Muscle layer of duodenum (tissue), 2 donors: ENCODE measurements around the gene CCDC146.

Experiments used
- H3K27ac ChIP-seq: one replicate; pipeline ENCODE4 v1.7.0; 2013; ENCODE audit warnings: mild to moderate bottlenecking, low read length
- H3K27me3 ChIP-seq: one replicate; pipeline ENCODE4 v1.7.0; 2013; ENCODE audit warnings: low read depth, mild to moderate bottlenecking, control low read depth, low read length
- H3K36me3 ChIP-seq, 2 donors: one replicate each; pipeline ENCODE4 v1.7.0; 2013; ENCODE audit warnings: low read length in 2 of 2, control low read depth in 1 of 2, mild to moderate bottlenecking in 1 of 2; ENCODE audit not compliant: insufficient read depth in 2 of 2, control insufficient read depth in 1 of 2
- H3K4me1 ChIP-seq, 2 donors: one replicate each; pipeline ENCODE4 v1.7.0; 2013; ENCODE audit warnings: low read length in 2 of 2, mild to moderate bottlenecking in 2 of 2, control low read depth in 1 of 2, moderate library complexity in 1 of 2; ENCODE audit not compliant: insufficient read depth in 2 of 2, control insufficient read depth in 1 of 2
- H3K4me3 ChIP-seq, 2 donors: one replicate each; pipeline ENCODE4 v1.7.0; 2013; ENCODE audit warnings: low read length in 2 of 2, low read depth in 1 of 2, mild to moderate bottlenecking in 1 of 2
- H3K9me3 ChIP-seq, 2 donors: one replicate each; pipeline ENCODE4 v1.7.0; 2013; ENCODE audit warnings: low read length in 2 of 2, control low read depth in 1 of 2, mild to moderate bottlenecking in 1 of 2; ENCODE audit not compliant: control insufficient read depth in 1 of 2
- donor health status: healthy.

Gene CCDC146

DNA sequence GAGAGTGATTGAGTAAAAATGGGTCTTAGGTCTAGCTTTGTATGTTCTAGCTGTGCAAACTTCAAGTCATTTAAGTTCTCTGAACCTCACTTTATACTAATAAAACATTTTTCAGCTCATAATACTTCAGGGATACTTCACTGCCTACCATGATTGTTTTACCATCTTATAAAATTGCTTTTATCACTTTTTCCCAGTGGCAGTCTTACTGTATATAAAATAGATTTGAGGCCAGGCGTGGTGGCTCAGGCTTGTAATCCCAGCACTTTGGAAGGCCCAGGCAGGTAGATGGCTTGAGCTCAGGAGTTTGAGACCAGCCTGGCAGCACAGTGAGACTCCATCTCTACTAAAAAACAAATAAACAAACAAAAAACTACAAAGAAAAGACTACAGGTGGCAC lies 59.8 kb downstream of the CCDC146 start:
- H3K9me3 ChIP-seq: no peaks in the 10 kb centered on the region
- no peaks in the 10 kb centered on the region for H3K36me3 ChIP-seq
- no peak overlapping the region for H3K27ac ChIP-seq
- peaks cover 0 to 19% of the 10 kb centered on the region in 2 donors for H3K4me1 ChIP-seq
- H3K27me3 ChIP-seq: no peaks in the 10 kb centered on the region
- H3K4me3 ChIP-seq: no peak overlapping the region

DNA sequence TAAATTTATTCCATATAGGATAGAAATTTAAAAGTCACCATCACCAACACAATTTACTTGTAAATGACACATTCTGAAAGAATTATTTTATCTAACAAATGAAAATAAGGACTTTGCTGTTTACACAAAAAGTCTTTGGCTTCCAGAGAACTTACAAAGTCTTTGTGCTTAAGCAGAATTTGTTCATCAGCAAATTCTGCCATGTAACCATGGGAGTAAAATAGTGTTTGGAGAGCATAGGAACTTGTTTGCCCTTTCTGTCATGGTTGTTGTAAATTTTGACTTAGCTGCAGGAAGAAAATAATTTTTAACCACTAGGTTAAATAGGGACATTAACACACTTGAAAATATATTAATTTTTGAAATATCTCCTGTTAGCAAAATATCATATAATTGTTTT lies 62.0 kb downstream of the CCDC146 start:
- no peaks in the 10 kb centered on the region for H3K27me3 ChIP-seq
- peak overlapping the region; percentile 28 for H3K27ac ChIP-seq
- no peaks in the 10 kb centered on the region for H3K9me3 ChIP-seq
- no peak overlapping the region for H3K4me3 ChIP-seq
- no peaks in the 10 kb centered on the region for H3K36me3 ChIP-seq
- H3K4me1 ChIP-seq: peaks cover 3 to 19% of the 10 kb centered on the region in 2 donors

DNA sequence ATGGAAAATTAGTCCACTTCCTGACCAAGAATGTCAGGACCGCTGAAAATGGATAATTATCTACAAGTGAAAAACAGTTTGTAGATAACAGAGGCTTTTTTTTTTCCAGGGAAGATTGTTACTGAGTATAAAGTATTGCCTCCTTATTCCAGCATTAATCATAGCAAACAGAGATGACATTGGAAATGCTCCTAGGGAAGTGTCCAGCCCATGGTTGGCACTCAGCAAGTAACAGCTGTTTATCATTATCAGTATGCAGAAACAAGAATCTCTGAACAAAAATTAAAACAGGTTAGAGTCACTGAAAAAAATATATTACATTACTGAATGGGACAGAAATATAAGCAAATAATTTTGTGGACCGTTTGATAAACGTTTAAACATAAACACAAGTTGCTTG lies 62.6 kb downstream of the CCDC146 start:
- H3K27me3 ChIP-seq: no peaks in the 10 kb centered on the region
- H3K4me3 ChIP-seq: no peak overlapping the region
- H3K36me3 ChIP-seq: no peaks in the 10 kb centered on the region
- peak overlapping the region; percentile 28 for H3K27ac ChIP-seq
- H3K9me3 ChIP-seq: no peaks in the 10 kb centered on the region
- H3K4me1 ChIP-seq: peaks cover 3 to 19% of the 10 kb centered on the region in 2 donors

DNA sequence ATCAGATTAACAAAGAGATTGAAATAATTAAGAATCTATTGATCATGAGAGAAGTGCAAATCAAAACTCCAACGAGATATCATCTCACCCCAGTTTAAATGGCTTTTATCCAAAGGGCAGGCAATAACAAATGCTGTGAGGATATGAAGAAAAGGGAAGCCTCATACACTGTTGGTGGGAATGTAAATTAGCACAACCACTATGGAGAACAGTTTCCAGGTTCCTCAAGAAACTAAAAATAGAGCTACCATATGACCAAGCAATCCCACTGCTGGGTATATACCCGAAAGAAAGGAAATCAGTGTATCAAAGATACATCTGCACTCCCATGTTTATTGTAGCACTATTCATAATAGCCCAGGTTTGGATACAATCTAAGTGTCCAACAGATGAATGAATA lies 63.5 kb downstream of the CCDC146 start:
- no peaks in the 10 kb centered on the region for H3K9me3 ChIP-seq
- H3K27me3 ChIP-seq: no peaks in the 10 kb centered on the region
- H3K36me3 ChIP-seq: no peaks in the 10 kb centered on the region
- no peak overlapping the region for H3K4me3 ChIP-seq
- peaks cover 3 to 19% of the 10 kb centered on the region in 2 donors for H3K4me1 ChIP-seq
- no peak overlapping the region for H3K27ac ChIP-seq

DNA sequence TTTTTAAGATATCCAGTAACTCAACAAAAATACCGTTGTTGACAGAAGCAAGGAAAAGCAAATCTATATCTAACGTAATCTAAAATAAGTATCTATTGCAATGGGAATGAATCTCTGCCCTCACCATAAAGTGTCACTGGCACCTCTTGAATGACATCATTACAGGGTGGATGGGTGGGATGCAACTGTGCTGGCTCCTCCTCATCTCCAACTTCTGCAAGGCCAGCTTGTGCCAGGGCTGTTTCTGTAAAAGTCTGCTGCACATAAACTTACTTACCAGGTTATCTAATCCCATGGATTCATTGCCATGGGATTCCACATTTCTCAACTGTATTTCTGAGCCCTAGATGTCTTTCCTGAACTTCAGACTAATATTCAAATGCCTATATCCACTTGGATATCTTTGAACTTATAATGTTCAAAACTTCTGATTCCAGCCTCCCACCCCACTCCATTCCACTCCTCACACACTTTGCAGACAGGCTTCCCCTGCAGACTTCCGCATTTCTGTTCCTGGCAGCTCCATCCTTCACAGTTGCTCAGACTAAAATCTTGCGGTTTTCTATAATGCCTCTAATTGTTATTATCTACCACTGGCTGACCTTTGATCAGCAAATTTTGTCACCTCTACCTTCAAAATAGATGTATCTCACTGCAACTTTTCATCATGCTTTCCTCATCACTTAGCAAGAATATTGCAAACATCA lies 66.5 kb downstream of the CCDC146 start:
- no peak overlapping the region for H3K27ac ChIP-seq

DNA sequence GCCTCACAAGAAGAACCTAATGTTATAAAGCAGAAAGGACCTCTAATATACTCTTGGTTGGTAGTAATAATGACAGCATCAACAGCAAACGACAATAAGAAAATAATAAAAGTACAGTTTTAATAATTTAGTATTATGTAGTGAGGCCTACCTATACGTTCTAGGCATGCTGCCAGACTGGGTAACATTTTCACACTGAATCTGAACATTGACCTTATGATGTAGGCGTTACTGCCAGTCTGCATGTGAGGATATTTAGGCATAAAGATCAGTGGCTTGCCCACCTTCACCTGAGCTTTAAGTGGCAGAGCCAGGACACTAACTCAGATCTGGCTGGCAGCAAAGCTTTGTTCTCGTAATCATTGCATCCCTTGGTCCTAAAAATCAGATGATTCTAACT lies 74.7 kb downstream of the CCDC146 start:
- peak overlapping the region; percentile 89 to 90 for H3K4me3 ChIP-seq
- H3K27ac ChIP-seq: peak overlapping the region; percentile 93

More for the DNA sequence above, 66.5 kb downstream of the CCDC146 start:
- Histone ChIP-seq H3K27me3 (no peaks in the 10 kb centered on the region), H3K36me3 (no peaks in the 10 kb centered on the region), H3K4me3 (no peak overlapping the region), H3K4me1 (peaks cover 3 to 16% of the 10 kb centered on the region in 2 donors), H3K9me3 (no peaks in the 10 kb centered on the region)

DNA sequence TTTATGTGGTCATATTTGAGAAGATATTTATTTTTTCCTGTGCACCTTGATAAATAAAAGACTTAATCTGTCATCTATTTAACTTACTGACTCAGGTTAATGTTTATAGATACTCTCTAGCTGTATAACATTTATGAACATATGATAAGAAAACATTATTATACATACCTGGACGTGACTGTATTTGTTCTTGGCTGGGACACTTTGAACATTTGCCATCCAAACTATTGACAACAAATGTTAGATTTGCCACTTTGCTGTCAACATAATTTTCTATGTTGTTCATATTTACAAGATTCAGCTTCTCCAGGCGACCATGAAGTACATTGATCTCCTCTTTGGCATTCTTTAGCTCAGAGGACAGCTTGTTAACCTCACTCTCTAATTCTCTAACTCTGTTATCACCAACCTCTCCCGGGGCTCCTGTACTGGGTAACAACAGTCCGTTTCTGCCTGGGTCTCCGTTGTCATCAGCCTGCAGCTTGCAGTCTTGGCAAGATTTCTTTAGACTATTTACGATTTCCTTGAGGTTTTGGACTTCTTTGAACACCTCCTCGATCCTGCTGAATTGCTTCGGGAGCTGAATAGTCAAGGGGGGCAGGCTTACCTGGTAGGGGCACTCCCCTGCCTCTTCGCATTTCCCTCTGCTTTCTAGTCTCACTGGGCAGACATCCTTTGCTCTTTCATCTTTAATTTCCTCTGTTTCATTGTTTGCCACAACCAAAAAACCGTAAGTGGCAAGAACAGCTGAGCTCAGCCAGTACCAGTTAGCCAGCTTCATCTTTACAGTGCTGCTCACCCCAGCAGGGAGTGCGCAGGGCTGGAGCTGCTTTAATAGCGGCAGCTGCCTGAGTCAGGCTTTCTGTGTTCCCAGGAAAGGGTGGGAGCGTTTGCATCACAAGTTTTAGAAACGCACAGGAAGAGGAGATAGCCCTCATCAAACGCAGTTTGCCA lies 76.9 kb downstream of the CCDC146 start, which contains the start of gene FGL2:
Gene FGL2, minus strand, starts transcription at position 807 of the 954 bp plus-strand sequence. Its CDS starts 26 bp downstream, at position 781.
- H3K4me3 ChIP-seq: peak within 1 kb of the TSS; percentile 89 to 90
- no peaks in the 10 kb centered on the region for H3K9me3 ChIP-seq
- peaks cover 0 to 9% of the 10 kb centered on the region in 2 donors for H3K4me1 ChIP-seq
- peak within 1 kb of the TSS; percentile 93 for H3K27ac ChIP-seq
- no peaks in the 10 kb centered on the region for H3K27me3 ChIP-seq
- peaks cover 0 to 3% of the 10 kb centered on the region in 2 donors for H3K36me3 ChIP-seq

More for the DNA sequence above, 74.7 kb downstream of the CCDC146 start:
- Histone ChIP-seq H3K9me3 (no peaks in the 10 kb centered on the region), H3K4me1 (peaks cover 0 to 9% of the 10 kb centered on the region in 2 donors), H3K27me3 (no peaks in the 10 kb centered on the region), H3K36me3 (peaks cover 0 to 3% of the 10 kb centered on the region in 2 donors)

DNA sequence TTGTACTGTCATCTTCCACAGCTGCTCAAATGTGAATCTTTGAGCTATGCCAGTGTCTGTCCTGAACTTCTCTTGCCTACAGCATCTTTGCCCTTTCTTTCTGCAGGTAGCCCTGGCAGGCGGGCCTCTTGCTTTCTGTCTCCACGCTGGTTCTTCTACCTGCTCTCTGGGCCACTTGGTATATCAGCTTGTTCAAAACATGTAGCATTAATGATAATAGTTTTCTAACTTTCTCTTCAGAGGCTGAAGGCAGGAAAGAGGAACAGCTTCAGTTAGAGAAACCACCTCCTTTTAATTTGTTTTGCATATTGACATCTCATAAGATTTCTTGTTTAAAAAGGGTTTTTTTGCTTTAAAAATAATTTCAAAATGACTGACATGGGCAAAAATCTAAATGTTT lies 78.1 kb downstream of the CCDC146 start:
- Histone ChIP-seq H3K27me3 (no peaks in the 10 kb centered on the region), H3K27ac (peak overlapping the region; percentile 93), H3K9me3 (no peaks in the 10 kb centered on the region), H3K4me1 (peaks cover 0 to 9% of the 10 kb centered on the region in 2 donors), H3K36me3 (peaks cover 0 to 3% of the 10 kb centered on the region in 2 donors), H3K4me3 (peak overlapping the region; percentile 89 to 90)

DNA sequence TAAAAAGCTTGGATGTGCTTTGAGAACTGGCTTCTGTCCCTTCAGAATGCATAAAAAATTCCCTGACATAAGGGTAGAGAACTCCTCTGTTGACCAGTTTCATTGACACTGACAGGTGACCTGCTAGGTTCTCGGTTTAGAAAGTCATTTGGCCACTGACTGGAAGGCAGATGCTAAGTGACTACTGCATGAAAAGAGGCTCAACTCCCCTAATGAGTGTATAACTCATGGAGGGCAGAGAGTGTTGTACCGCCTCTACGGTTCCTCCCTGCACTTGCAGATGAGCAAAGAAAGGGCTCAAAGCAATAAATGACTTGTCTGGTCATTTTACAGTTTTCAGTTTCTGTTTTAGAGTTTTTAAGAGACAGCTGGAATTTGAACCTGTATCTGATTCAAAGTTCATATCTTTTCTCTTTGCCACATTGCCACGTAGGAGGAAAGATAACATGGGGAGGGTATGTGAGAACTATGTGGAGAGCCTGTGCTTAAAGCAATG lies 80.1 kb downstream of the CCDC146 start:
- no peaks in the 10 kb centered on the region for H3K4me1 ChIP-seq
- no peaks in the 10 kb centered on the region for H3K27me3 ChIP-seq
- no peak overlapping the region for H3K27ac ChIP-seq
- no peaks in the 10 kb centered on the region for H3K9me3 ChIP-seq
- H3K4me3 ChIP-seq: no peak overlapping the region
- H3K36me3 ChIP-seq: no peaks in the 10 kb centered on the region

DNA sequence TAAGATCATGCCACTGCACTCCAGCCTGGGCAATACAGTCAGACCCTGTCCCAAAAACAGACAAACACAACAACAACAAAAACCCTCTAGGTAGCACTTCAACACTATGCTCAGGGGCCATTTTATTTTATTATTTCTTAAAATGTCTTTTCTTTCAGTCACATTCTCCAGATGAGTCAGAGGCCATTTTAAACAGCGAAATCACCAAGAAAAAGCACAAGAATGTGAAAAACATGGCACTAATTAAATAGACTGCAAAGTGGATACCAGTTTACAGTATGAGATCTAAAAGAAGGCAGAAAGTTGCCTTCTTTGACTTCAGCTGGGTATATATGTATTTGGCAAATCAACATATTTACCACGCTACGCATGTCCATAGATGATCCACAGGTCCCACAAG lies 83.3 kb downstream of the CCDC146 start:
- peaks cover 0 to 8% of the 10 kb centered on the region in 2 donors for H3K9me3 ChIP-seq
- H3K27me3 ChIP-seq: no peaks in the 10 kb centered on the region
- H3K4me1 ChIP-seq: no peaks in the 10 kb centered on the region
- no peak overlapping the region for H3K27ac ChIP-seq
- no peaks in the 10 kb centered on the region for H3K36me3 ChIP-seq
- H3K4me3 ChIP-seq: no peak overlapping the region

DNA sequence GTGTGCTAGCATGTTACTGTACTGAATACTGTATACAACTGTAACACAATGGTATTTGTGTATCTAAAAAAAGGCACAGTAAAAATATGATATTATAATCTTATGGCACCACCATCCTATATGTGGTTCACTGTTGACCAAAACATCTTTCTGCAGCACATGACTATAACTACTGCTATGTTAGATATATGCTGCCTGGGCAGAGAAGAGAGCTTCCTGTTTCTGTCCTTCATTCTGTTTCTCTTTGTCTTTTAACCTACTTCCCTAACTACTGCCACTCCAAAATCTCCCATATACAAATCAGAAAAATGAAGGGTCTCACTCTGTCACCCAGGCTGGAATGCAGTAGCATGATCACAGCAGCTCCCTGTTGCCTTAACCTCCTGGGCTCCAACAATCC lies 86.0 kb downstream of the CCDC146 start:
- H3K27me3 ChIP-seq: no peaks in the 10 kb centered on the region
- no peaks in the 10 kb centered on the region for H3K4me1 ChIP-seq
- H3K9me3 ChIP-seq: peaks cover 0 to 8% of the 10 kb centered on the region in 2 donors
- no peak overlapping the region for H3K27ac ChIP-seq
- H3K36me3 ChIP-seq: no peaks in the 10 kb centered on the region
- H3K4me3 ChIP-seq: no peak overlapping the region
